Measurements from ENCODE around the gene ATP6V0E1.

DNA sequence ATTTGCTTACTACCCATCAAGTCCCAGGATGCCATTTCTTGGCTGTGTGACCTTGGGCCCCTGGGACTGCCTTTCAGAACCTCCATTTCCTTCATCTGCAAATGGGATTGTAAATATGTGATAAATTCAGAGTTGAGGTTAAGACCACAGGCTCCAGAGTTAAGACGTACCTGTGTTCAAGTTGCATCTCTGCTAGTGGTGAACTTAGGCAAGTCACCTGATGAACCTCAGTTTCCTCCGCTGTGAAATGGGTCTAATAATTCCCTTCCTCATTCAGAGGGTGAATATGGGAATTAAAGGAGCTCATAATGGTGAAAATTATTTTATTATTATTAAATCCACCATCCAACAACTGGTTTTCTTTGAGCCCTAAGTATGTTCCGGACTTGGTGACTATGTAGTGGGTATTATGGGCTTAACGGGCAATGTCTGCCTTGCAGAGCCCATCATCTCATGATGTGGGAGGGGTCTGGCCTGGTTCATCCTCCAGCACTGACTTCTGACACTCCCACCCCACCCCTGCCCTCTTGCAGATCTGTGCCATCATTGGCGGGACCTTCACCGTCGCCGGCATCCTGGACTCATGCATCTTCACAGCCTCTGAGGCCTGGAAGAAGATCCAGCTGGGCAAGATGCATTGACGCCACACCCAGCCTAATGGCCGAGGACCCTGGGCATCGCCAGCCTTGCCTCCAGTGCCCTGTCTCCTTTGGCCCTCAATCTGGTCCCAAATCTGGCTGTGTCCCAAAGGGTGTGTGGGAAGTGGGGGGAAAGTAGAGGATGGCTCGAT lies 33.2 kb upstream of the ATP6V0E1 start:
- TF ChIP-seq, protein P1, sequence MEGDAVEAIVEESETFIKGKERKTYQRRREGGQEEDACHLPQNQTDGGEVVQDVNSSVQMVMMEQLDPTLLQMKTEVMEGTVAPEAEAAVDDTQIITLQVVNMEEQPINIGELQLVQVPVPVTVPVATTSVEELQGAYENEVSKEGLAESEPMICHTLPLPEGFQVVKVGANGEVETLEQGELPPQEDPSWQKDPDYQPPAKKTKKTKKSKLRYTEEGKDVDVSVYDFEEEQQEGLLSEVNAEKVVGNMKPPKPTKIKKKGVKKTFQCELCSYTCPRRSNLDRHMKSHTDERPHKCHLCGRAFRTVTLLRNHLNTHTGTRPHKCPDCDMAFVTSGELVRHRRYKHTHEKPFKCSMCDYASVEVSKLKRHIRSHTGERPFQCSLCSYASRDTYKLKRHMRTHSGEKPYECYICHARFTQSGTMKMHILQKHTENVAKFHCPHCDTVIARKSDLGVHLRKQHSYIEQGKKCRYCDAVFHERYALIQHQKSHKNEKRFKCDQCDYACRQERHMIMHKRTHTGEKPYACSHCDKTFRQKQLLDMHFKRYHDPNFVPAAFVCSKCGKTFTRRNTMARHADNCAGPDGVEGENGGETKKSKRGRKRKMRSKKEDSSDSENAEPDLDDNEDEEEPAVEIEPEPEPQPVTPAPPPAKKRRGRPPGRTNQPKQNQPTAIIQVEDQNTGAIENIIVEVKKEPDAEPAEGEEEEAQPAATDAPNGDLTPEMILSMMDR (IDR thresholded peaks at IDR 0.05): no peak
- no peak for TF ChIP-seq POLR2A (IDR thresholded peaks at IDR 0.05)

All from body of pancreas (tissue), 4 donors.